Subcutaneous adipose tissue (tissue), 4 donors: Measurements from ENCODE around the gene RERE. TPM values are rescaled to one million over a fixed set of nuclear protein-coding genes. Genes with fewer than 3 reads are reported as not detected.

Source experiments
- total RNA-seq, 4 donors: library from RNA; depleted of rRNA; stranded (reverse); fragments of >200 nt; gene quantifications; one replicate each; pipeline ENCODE4 v1.1.0, GENCODE V29; 2016
- TF ChIP-seq, protein P1 (sequence below): fragments of 450-650 bp; IDR thresholded peaks from one replicate; pipeline ENCODE4 v1.5.1; 2016; ENCODE audit warnings: low read depth, mild to moderate bottlenecking, control low read depth, antibody characterized with exemption, moderate library complexity

RERE gene
- total RNA-seq, 4 donors from 2014 or later: 67.0 to 91.4 (median 83.1) TPM

- TF ChIP-seq, protein P1, sequence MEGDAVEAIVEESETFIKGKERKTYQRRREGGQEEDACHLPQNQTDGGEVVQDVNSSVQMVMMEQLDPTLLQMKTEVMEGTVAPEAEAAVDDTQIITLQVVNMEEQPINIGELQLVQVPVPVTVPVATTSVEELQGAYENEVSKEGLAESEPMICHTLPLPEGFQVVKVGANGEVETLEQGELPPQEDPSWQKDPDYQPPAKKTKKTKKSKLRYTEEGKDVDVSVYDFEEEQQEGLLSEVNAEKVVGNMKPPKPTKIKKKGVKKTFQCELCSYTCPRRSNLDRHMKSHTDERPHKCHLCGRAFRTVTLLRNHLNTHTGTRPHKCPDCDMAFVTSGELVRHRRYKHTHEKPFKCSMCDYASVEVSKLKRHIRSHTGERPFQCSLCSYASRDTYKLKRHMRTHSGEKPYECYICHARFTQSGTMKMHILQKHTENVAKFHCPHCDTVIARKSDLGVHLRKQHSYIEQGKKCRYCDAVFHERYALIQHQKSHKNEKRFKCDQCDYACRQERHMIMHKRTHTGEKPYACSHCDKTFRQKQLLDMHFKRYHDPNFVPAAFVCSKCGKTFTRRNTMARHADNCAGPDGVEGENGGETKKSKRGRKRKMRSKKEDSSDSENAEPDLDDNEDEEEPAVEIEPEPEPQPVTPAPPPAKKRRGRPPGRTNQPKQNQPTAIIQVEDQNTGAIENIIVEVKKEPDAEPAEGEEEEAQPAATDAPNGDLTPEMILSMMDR: no peak
Measured at GRCh38 chr1:8351693-8352470, 465.6 kb downstream of the RERE start.

DNA sequence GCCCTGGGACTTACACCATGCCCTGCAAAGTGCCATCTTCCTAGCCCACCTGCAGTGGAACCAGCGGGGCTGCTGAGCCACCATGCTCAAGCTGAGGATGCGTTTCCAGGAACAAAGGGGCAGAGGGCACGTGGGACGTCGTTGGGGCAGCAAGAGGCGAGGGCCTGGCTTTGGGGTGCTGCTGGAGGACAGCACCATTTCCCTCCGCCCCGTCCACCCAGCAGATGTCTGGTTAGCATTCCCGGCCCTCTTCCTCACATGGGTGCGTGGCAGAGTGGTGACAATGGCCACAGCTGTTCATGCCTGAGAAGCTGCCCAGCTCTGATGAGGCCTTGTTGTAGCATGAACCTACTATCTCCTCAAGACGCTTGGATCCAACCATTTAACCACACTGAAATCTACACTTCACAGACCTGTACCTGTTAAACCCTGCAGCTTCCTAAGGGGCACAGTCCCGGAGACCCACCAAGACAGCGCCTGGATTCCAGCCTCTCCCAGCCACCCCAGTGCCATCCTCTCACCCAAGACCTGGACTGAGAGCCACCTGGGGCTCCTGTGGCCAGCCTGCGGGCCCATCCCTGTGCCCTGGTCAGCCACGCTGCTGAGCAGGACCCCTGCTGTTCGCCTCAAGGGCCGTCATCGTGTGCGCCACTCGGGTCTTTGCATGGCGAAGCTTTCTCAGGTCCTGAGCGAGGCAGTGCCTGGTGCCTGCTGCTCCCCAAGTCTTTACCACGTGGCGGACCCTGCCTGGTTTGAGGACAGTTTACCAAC is 466.3 kb downstream of the RERE start:
- TF ChIP-seq, protein P1: no peak

DNA sequence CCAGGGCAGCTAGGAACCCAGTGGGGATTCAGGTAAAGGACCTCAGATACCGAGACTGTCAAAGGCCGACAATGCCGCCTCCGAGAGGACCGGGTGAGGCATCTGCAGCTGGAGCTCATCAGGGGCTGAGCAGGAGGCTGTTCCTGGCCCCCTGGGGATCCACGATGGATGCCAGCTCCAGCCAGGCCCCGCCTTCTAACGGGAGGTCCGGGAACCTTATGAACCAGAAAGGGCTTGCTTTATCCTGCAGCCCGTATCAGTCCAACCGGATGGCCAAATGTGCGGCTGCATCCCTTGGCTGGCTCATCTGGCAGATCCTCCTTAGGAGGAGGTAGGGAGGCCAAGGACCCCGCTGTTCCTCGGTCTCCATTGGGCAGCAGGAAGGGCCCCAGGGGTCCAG is 467.5 kb downstream of the RERE start:
- TF ChIP-seq, protein P1: no peak

DNA sequence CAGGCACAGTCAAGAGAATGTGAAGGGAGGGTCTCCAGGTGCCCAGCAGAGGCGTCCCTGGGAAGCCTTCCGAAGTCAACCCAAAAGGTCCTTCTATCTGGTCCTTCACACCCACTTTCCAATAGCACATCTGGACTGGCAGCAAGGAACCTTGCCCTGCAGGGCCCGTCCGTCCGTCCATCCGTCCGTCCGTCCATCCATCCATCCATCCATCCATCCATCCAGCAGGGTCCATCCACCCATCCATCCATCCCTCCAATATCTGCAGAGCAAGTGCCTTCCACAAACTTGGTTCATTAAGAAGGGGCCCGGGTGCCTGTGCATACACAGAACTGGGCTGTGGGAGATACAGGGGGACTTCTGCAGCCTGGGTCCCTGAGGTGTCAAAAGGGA is 468.0 kb downstream of the RERE start:
- TF ChIP-seq, protein P1: no peak

DNA sequence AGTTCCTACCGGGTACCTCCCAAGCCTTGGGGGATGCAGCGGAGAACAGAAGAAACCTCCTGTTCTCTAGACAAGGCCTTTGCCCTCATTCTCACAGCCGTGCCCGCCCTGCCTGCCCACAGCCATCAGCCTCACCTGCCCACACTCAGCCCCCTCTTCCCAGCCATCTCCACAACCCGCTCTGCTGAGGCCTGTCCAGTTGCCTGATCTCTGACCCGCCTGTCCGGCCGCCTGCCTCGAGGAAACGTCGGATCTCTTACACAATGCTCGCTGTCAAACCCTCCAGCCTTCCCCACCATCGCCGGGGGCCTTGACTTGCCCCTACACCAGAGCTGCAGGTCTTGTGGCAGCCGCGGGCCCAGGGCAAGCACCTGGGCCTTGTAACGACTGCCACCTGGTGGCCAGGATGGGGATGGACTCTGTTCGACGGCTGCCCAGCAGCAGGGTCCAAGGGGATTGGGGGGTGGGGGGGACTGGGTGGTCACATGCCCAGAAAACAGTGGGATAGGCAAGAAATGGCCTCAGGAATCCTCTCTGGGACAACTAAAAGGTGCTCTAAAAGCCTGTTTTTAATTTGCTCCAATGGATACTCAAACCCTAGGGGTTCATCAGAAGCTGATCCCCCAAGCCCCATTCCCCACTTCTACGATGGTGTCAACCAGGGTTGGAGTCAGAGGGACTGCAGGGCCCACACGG is 468.5 kb downstream of the RERE start:
- TF ChIP-seq, protein P1: no peak

DNA sequence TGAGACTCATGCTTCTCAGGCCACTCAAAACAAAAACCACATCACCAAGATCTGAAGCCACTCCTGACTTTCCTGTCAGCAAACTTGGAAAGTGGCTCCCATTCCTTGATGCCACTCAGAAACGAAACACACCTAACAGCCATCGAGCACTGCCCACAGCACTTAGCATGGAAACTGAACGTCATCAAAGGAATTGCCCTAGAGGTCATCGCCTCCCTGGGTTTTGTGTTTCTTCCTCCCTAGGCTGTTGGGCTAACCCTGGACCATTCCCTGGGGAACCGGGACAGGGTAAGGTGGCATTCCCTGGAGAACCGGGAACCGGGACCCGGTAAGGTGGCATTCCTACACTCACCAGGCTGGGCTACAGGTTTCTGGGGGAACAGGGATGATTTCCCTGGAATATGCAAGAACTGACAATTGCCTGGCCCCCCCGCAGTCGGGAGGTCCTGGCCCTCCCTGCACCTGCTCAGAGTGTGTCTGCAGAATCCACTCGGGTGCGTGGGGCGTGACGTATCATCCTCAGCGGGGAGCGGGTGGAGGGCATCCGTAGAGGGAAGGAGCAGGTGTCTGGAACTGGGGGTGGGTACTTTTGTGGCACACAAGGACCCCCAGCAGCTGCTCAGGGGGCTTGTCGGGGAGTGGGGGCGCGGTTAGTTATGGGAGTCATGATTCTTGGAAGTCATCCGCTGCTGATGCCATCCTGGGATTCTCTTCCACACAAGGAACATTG is 469.2 kb downstream of the RERE start:
- TF ChIP-seq, protein P1: no peak
